HG03565 (cell line): ENCODE measurements around the gene IFIT3.

ENCODE experiments used
- ATAC-seq: cut with Tn5 transposase; IDR thresholded peaks from one replicate; pipeline ENCODE4 v1.9.1; 2021; ENCODE audit warnings: mild to moderate bottlenecking, moderate library complexity; ENCODE audit not compliant: unreplicated experiment

Gene IFIT3

DNA sequence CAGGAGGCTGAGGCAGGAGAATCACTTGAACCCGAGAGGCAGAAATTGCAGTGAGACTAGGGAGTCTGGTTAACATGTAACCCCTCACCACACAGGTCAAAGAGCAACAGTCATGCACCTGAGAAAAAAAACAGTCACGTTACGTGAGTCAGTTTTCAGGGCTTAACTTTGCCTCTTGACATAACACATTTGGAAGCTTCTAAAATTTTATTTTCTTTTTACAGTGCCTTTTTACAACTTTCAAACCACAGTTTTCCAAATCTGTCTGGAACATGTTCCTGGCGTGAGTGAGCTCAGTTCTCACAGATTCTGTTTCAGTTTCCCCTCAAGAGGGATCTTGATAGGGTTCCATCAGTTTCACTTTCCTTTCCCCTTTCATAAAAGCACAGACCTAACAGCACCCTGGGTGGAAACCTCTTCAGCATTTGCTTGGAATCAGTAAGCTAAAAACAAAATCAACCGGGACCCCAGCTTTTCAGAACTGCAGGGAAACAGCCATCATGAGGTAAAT lies 4.4 kb downstream of the IFIT3 start:
- ATAC-seq, result peak; percentile 24

DNA sequence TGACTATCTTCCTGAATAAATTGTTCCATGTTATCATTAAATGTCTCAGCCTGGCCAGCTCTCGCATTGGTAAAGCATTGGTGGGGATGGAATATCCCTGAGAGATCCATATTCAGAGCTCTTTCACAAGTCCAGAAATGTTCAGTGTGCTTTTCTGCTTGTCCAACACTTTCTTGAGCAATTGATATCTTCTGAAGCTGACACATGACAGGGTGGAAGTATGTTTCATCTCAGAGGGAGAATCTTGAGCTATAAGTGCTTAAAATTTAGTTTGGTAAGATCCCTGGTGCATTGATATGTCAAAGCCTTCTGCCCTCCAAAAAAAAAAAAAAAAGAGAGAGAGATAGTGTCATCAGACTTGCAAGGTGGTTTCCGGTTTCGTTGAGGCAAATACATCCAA lies 7.4 kb downstream of the IFIT3 start:
- ATAC-seq, result no peak

DNA sequence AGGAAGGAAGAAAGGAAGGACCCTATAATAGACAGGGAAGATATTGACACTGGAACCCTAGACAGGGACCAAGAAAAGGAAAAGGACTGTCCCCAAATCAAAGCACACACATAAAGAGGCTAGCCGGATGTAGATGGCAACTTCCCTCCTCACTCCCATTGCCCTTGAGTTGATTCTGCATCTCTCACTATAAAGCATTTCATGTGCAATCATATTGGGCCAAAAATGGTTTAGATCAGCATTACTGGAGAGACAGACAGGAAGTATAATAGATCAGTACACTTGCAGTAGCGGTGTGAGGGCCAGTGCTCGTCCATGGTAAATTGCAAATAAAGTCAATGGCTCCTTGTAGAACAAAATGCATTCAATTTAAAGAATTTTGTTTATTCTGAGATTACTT lies 8.4 kb downstream of the IFIT3 start:
- no peak for ATAC-seq

DNA sequence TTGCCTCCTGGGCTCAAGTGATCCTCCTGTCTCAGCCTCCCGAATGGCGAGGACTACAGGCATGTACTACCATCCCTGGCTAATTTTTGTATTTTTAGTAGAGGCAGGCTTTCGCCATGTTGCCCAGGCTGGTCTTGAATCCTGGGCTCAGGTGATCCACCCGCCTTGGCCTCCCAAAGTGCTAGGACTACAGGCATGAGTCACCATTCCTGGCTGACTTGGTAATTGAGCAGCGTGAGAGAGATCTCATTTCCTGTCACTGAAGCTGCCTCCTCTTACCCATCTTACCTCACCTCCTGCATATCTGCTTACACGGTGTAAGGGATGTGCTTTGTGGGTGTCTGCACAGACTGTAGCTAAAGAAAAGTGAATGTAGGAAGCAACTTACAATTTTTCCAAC lies 9.7 kb downstream of the IFIT3 start:
- no peak for ATAC-seq

DNA sequence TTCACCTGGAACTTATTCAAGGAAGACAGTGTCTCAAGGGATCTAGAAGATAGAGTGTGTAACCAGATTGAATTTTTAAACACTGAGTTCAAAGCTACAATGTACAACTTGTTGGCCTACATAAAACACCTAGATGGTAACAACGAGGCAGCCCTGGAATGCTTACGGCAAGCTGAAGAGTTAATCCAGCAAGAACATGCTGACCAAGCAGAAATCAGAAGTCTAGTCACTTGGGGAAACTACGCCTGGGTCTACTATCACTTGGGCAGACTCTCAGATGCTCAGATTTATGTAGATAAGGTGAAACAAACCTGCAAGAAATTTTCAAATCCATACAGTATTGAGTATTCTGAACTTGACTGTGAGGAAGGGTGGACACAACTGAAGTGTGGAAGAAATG lies 10.9 kb downstream of the IFIT3 start:
- no peak for ATAC-seq

DNA sequence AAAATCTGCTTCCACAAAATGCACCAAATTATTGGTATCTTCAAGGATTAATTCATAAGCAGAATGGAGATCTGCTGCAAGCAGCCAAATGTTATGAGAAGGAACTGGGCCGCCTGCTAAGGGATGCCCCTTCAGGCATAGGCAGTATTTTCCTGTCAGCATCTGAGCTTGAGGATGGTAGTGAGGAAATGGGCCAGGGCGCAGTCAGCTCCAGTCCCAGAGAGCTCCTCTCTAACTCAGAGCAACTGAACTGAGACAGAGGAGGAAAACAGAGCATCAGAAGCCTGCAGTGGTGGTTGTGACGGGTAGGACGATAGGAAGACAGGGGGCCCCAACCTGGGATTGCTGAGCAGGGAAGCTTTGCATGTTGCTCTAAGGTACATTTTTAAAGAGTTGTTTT lies 12.1 kb downstream of the IFIT3 start:
- ATAC-seq, result no peak

DNA sequence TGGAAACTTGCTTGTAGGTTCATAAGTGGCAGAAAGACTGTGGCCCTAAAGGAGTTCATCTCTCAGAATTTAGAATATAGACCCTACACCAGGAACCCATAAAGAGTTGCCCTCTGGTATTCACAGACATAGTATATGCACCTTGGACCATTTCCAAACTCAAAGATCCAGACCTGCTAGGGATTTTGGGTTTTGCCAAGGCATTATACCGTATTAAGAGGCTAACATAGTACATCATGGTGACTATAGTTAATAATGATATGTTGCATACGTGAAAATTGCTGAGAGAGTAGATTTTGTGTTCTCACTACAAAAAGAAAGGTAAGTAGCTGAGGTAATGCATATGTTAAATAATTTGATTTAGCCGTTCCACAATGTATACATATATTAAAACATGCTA lies 13.9 kb downstream of the IFIT3 start:
- ATAC-seq, result no peak

DNA sequence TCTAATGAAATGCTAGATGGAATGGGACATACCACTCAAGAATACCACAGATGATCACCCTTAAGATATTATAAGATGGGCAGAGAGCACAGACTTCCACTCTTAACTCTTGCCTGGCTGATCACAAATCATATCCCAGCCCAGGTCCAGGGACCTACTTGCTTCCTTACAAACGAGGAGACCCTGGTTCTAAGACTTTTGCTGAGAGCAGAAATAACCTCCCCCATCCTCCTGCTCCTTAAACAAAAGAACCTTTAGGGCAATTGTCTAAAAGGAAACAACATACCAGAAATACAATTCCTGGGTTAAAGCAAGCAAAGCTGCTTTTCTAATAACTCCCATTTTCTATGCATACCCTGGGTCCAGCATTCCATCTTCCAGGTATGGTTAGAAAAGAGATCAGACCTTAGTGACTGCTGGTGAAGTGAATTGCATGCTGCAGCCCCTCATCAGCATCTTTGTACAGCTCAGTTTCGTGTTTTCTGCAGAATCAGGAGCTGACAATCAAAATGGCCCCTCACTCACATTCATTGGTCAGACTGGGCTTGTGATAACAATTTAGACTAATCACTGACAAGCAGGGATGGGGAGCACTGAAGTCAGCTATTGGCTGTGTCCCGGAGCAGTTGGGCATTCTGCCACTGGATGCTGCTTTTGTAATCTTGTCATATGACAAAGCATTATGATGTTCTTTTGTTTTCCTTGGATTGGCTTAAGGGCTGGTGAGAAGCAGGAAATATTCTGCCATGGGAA lies 14.6 kb downstream of the IFIT3 start:
- ATAC-seq, result no peak

DNA sequence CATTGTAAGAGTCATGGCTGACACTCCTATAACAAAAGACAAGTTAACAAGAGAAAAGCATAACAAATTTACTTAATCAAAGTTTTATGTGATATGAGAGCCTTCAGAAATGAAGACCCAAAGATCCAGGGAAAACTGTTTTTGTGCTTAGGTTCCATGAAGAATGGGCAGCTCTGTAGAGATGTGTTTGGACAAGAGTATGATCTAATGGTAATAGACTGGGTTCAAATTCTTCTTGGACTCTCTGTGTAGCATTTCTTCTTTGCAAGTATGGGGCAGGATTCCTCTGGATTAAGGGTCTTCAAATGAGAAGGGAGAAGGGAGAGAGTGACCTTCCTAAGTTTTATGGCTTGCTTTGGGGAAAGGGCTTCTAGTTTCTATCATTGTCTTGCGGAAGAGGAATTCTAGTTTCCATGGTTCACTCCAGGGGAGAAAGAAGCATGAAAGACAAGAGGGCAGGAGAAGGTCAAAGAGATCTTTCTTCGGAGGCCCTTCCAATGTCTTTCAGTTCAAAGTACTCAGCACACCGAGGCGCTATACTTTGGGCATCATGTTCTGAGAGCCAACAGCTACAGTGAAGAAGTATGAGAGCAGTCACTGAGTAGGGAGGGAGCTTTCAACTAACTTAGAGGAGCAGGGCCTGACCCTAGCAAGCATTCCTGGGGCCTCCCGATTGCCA lies 15.4 kb downstream of the IFIT3 start:
- ATAC-seq, result no peak

DNA sequence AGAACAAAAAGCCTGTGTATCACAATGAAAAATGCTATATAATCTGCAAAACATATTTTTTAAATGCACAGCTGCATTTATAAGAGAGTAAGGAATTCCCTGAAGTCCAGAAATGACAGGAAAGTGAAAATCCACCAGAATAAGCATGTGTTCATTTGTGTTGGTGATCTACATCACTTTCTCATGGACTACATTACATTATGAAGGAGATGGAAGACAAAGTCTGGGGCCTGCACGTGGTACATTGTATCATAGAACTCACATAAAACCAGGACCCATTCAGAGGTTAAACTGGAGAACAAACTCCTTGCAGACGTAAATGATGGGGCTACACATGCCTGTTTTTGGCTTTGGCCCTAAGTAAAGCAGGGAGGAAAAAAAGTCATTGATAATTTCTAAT lies 16.4 kb downstream of the IFIT3 start:
- ATAC-seq, result no peak

DNA sequence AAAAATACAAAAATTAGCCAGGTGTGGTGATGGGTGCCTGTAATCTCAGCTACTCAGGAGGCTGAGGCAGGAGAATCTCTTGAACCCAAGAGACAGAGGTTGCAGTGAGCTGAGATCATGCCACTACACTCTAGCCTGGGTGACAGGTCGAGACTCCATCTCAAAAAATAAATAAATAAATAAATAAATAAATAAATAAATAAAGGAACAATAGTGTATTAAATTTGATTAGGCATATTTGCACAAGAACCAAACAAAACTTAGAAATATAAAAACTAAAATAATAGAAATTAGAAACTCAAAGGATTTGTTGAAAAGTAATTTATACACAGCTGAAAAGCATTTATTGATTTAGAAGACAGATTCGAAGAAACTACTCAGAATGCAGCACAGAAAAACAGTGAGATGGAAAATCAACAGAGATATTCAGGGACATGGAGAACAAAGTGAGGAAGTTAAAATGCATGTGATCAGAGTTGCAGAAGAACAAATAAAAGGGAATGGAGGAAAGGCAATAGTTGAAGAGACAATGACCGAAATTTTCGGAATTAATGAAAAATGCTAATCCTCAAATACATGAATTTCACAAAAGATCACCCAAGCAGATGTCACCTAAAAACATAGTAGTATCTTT lies 17.7 kb downstream of the IFIT3 start:
- no peak for ATAC-seq

DNA sequence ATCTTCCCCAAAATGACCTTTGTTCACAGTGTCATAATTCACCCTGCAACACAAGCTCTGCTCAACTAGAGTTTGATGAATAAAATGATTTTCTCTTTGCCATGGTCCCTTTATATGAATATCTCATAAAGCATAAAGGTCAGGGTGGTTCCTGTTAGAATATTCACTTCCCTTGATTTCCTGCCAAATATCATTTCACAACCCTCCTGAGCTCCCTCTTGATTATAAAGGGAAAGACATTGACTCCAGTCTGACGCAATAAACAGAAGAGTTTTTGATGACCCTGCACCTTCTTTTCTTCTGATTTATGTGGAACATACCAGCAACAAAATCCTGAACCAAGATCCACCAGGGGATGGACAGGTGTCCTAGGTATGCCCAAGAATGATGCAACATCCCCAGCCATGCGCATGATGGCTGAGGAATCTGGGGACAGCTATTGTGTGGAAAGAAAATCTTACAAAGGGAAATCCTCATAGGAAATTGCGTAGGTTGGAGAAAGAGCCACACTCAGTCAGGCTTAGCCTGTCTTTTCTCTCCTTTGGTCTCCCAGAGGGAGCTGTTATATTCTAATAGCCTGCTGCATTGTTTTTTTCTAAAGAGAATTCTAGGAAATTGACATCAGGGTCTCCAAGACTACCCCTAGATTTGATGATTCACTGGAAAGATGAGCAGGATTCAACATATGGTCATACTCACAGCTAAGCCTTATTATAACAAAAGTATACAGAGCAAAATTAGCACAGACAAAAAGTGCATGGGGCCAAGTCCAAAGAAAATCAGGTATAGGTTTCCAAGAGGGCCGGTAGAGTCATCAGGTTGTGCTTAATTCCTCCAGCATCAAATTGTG lies 18.8 kb downstream of the IFIT3 start:
- ATAC-seq, result no peak

DNA sequence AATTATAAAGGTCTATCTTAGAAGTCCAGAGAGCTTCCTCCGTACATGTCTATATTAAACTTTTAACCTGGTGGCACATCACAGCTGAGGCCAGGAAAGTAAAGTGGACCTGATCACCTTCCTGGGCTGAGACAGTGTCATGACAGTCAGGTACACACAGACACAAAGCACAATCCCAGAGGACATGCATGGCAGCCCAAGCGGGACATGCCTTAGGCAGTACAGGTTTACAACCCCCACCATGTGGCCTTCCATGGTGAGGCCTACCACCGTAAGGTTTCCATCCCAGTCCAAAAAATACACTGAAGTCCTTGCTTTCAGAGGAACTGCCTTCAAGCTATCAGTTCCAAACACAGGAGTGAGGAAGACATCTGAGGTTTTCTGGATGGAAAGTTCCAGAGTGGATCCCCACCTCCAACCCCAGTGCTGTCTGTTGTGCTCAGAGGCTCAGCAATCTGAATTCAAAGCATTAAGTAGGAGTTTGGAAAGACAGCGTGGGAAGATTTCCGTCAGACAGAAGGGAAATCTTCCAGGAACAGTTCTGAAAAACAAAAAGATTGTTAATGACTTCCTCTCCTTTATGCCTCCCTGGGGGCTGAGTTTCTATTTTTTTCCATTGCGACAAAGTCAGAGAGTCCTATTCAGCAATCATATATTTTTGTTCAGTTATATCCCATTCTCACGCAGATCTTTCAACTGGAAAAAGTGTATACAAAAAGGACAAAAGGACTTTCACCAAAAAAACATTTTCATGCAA lies 20.1 kb downstream of the IFIT3 start:
- no peak for ATAC-seq

DNA sequence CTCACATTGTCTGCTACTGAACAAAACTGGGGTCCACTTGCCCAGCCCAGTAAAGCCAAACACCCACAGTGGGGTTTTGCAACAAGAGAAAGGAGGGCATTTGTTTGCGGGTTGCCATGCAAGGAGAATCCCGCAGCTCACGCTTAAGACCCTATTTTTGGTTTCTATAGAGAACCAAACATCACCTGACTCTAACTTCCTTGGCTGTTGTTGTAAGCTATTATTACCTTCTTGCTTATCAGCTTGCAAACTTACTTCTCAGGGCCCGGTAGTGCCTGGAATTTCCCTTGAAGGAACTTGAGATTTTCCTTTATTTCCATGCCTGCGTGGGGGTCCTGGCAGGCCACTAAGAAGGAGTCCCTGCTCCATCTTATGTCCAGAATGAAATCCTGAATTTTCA lies 20.7 kb downstream of the IFIT3 start:
- ATAC-seq, result no peak

DNA sequence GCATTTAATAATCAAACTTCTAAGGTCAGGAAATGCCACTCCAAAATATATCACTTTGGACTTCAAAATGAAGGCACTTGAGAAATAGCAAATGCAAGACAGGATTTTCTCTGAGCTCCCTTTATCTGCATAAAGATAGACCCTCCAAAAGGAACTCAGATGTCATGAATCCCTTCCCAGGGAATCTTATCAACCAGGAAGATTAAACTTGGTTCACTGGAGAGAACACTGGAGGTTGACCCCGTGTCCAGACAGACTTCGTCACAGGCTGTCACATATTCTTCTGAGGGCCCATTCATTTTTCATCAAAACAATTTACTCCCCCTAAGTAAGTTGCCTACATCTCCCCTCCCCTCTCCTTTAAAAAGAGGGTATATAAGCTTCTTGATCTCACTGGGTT lies 21.2 kb downstream of the IFIT3 start:
- no peak for ATAC-seq

DNA sequence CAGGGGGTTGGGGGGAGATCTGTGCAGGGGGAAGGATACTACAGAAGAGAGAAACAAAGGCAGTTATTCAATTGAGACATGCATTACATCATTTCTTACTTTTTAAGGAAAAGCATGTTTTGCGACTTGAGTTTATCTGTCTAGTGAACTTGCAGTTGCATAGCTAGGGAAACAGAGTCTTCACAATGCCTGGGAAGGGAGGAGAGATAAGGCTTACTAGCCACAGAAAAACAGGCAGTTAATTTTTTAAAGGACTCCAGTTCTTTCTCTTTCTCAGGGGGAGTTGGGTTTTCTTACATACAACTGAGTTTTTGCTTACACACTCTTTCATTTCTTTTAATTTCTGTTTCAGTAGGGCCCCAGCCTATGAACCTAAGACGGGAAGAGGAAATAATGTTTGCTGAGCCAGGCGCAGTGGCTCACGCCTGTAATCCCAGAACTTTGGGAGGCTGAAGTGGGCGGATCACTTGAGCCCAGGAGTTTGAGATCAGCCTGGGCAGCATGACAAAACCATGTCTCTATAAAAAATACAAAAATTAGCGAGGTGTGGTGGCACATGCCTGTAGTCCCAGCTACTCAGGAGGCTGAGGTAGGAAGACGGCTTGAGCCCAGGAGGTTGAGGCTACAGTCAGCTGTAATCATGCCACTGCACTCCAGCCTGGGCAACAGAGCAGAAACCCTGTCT lies 23.0 kb downstream of the IFIT3 start:
- ATAC-seq, result peak; percentile 13

DNA sequence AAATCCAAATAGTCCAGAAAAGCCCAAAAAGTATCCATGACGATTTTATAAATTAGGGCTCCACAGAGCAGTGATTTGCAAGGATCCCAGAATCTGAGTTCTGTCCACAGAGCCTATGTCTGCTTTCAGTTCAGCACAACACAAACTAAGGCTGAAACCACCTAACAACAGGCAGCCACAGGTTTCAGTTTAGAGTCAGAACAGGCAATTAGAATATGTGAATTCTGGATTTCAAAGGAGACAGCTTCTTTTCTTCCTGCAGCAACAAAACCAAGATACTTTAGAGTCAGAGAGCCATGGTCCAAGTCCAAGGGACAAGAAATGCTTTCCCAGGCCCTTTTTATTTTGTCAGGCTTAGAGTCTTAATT lies 23.6 kb downstream of the IFIT3 start:
- peak; percentile 68 for ATAC-seq

DNA sequence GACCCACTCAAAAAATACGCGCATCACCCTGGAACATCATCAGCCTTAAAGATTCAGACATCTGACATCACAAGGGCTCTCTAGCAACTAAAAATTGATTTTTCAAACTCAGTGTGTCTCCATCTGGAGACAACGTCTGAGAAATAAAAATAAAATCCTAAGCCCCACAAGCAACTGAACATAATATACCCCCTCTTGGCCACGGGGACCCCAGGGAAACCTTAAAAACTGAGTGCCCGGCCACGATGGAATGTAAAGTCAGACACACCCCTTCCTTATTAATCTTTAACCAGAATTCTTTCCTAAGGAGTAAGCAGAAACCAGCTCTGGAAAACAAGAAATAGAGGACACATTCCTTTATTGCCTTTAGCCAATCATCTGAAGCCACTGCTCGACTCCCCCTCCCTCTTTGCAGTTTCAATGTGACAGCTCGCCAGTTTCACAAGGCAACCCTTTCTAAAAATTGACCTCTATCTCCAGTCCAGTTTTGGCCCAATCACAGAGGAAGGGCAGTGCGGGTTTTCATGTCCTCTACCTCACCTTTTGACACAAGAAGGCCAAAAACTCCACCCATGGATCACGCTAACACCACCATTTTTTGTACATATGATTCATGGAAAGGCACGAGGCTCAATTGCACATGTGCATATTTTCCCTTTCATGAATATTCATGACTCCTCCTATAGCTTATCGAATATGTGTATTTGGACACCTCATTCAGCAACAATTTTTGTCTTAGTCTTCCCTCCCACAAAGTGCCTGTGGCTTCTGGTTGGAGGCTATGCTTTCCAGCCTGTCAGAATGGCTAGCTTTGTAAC lies 24.2 kb downstream of the IFIT3 start:
- ATAC-seq, result no peak

DNA sequence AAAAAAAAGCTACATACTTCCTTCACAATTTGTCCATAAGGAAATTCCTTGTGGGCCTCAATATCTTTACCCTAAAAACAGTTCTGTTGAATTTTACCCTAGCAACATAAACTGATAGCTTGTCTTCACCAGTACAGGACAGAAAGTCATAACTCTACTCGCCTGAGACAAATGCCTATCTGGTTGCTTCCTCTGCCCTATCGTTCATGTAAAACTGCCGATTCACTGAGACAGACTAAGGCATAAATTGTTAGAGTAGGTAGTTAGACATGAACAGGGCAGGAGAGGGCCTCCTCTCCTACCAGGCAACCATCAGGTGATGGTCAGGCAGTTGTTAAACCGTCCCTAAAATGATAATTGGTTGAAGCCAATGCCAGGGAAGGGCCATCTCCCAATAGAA lies 25.0 kb downstream of the IFIT3 start:
- no peak for ATAC-seq
